Psoas muscle (tissue), 8 donors: ENCODE data around the gene G6PC2. TPM values are rescaled to one million over a fixed set of nuclear protein-coding genes. Genes with fewer than 3 reads are reported as not detected.

Experiments used
- ATAC-seq, 4 donors: fragments of 200-7000 bp; cut with Tn5 transposase; one replicate each; pipeline ENCODE4 v1.9.1; 2020; ENCODE audit warnings: moderate library complexity in 3 of 4, mild to moderate bottlenecking in 2 of 4
- DNase-seq, 2 donors: peaks; one replicate each; pipeline ENCODE4 v3.0.0-alpha.2; 2020
- H3K27ac ChIP-seq: fragments of 200-600 bp; one replicate; pipeline ENCODE4 v1.8.0; 2022
- H3K27me3 ChIP-seq, 3 donors: fragments of 200-600 bp in 1 of 3; one replicate each; pipeline versions ENCODE4 v1.6.1 to v1.8.0; 2013 to 2022; ENCODE audit warnings: low read length in 2 of 3, mild to moderate bottlenecking in 2 of 3, moderate library complexity in 1 of 3; ENCODE audit not compliant: insufficient read depth in 3 of 3
- H3K36me3 ChIP-seq, 2 donors: fragments of 200-600 bp in 1 of 2; one replicate each; pipeline versions ENCODE4 v1.6.1 to v1.8.0; 2013 to 2022; ENCODE audit warnings: low read depth in 1 of 2, mild to moderate bottlenecking in 1 of 2, moderate library complexity in 1 of 2; ENCODE audit not compliant: insufficient read depth in 1 of 2
- H3K4me1 ChIP-seq: fragments of 200-600 bp; one replicate; pipeline ENCODE4 v1.8.0; 2022
- H3K4me3 ChIP-seq: fragments of 200-600 bp; one replicate; pipeline ENCODE4 v1.8.0; 2022; ENCODE audit warnings: mild to moderate bottlenecking
- H3K9me3 ChIP-seq: fragments of 200-600 bp; one replicate; pipeline ENCODE4 v1.8.0; 2022
- CTCF ChIP-seq: fragments of 200-600 bp; IDR thresholded peaks from one replicate; pipeline ENCODE4 v1.8.0; 2022; ENCODE audit warnings: antibody characterized with exemption
- WGBS, 3 donors: extraction: QIAGEN DNeasy Blood & Tissue Kit; methylation state at CpG; one replicate each; pipeline versions ENCODE4 v1.1.6 to v1.1.7; 2013; 5-methylcytosine and 5-hydroxymethylcytosine counted together
- intact Hi-C, 2 donors: fragments of 100-400 bp; cut with DNase I; formaldehyde crosslinking; loops; one replicate each; pipeline versions ENCODE4 v1.11.0 to v1.14.2; 2022
- polyA plus RNA-seq, 3 donors: library from polyadenylated mRNA; stranded (reverse); fragments of 200-250 nt; gene quantifications; one replicate each; pipeline ENCODE4 v1.2.3, GENCODE V29; 2013
- total RNA-seq, 4 donors: library from RNA; stranded (reverse); fragmentation: NEBNext Ultra II Directional in 2 of 4; extraction: Animal tissue kit (Norgen Biotek cat#: 25700) in 2 of 4; gene quantifications; one replicate each; pipeline versions ENCODE4 v1.2.1 to v1.2.4, GENCODE V29; 2021 to 2023
- donor health status: healthy with polysubstance abuse.
- donor health status: DM: no; HTN: no; CAD: no; lungs with moderate emphysema.
- donor health status: Bipolar disorder and iron deficiency.
- donor health status: healthy.
- donor health status: DM: yes; HTN: yes; CAD: no.
- donor health status: DM: no; HTN: no; CAD: no.
- donor health status: DM: no; HTN: no; CAD: no.
- donor health status: DM: yes; HTN: yes; CAD: no.

The G6PC2 gene
- total and polyA plus RNA-seq, 7 donors = 0.05 TPM; not detected in 6

GRCh38 chr2:168920504-168921157 is 19.5 kb downstream of the G6PC2 start:
- no peak overlapping the region for H3K4me3 ChIP-seq
- DNase-seq (no peak), ATAC-seq (peak in 2 of 4 donors; percentile 49 to 64)
- no peaks in the 10 kb centered on the region for H3K36me3 ChIP-seq
- no peak overlapping the region for H3K27ac ChIP-seq
- H3K9me3 ChIP-seq = no peaks in the 10 kb centered on the region
- no peaks in the 10 kb centered on the region for H3K27me3 ChIP-seq
- intact Hi-C loops = loop anchor here (2.0 to 5.0 kb wide), 4 partner anchors 146 to 578 kb away; no protein-coding TSS in a partner anchor
- WGBS, 3 donors = 21 to 24% (median 22%) methylated on average over 4 of the region's 4 CpGs
- peak; percentile 72 for TF ChIP-seq CTCF
- H3K4me1 ChIP-seq = no peaks in the 10 kb centered on the region

- 59 to 71% (median 65%) methylated on average over 3 of the region's 3 CpGs for WGBS, 3 donors
- Histone ChIP-seq H3K4me3 (no peak overlapping the region), H3K4me1 (no peaks in the 10 kb centered on the region), H3K9me3 (no peaks in the 10 kb centered on the region), H3K27ac (no peak overlapping the region), H3K36me3 (no peaks in the 10 kb centered on the region), H3K27me3 (no peaks in the 10 kb centered on the region)
- intact Hi-C loops = no loop called here
- no peak for ATAC-seq
- TF ChIP-seq CTCF = no peak
- no peak for DNase-seq
These were observed 25.7 kb downstream of the G6PC2 start for GRCh38 chr2:168926621-168927386.

GRCh38 chr2:168928113-168928831 is 27.2 kb downstream of the G6PC2 start:
- Histone ChIP-seq H3K4me3 (no peak overlapping the region), H3K4me1 (no peaks in the 10 kb centered on the region), H3K27me3 (no peaks in the 10 kb centered on the region), H3K36me3 (no peaks in the 10 kb centered on the region), H3K27ac (no peak overlapping the region), H3K9me3 (no peaks in the 10 kb centered on the region)
- DNase-seq (no peak), ATAC-seq (no peak)
- intact Hi-C loops = no loop called here
- WGBS, 3 donors = 79 to 92% (median 87%) methylated on average over 3 of the region's 3 CpGs
- TF ChIP-seq CTCF = no peak

GRCh38 chr2:168929031-168929430 is 27.9 kb downstream of the G6PC2 start:
- no peaks in the 10 kb centered on the region for H3K4me1 ChIP-seq
- no peaks in the 10 kb centered on the region for H3K9me3 ChIP-seq
- H3K27me3 ChIP-seq = no peaks in the 10 kb centered on the region
- DNase-seq (no peak), ATAC-seq (no peak)
- H3K27ac ChIP-seq = no peak overlapping the region
- intact Hi-C loops = no loop called here
- no peaks in the 10 kb centered on the region for H3K36me3 ChIP-seq
- no peak overlapping the region for H3K4me3 ChIP-seq
- TF ChIP-seq CTCF = no peak
- WGBS, 3 donors = 40 to 43% (median 42%) methylated on average over 3 of the region's 3 CpGs
